ENCODE data around the gene TBP.
"Not testable (repeated sequence)": the region's sequence is repeated elsewhere in the genome, so short reads cannot be mapped to it uniquely, and the experiment has no call there.

GRCh38 chr6:170616020-170616554 is 61.9 kb downstream of the TBP start:
- not testable (repeated sequence) for TF ChIP-seq CTCF (IDR thresholded peaks at IDR 0.05; ENCODE audit: low read length); EZH2phosphoT487 (IDR thresholded peaks at IDR 0.05; ENCODE audit: low read length); EZH2 (optimal IDR thresholded peaks at IDR 0.05; ENCODE audit: low read depth, low read length)

All from MM.1S (cell line).